T-helper 1 cell treated with Interleukin-12 subunit alpha and Interleukin-12 subunit beta and Interleukin-4 antibody, amounts not matched to agents 30 ng/mL and 1 ng/mL, for 36 hours (primary cell): Measurements from ENCODE around the gene DUSP8. TPM values are rescaled to one million over a fixed set of nuclear protein-coding genes. Genes with fewer than 3 reads are reported as not detected.

Experiments
- intact Hi-C: fragments of 100-400 bp; cut with micrococcal nuclease; formaldehyde crosslinking; loops from one replicate; pipeline ENCODE4 v1.15.1; 2024
- total RNA-seq: library from RNA; stranded (reverse); gene quantifications from 2 replicates; pipeline ENCODE4 v1.2.3, GENCODE V29; 2022

The DUSP8 gene
- total RNA-seq, 1 donor from 2014 or later: 1.3 TPM

GRCh38 chr11:1536065-1536843, 35.8 kb downstream of the DUSP8 start:
- intact Hi-C loops: no loop called here

- intact Hi-C loops: no loop called here
Observed at GRCh38 chr11:1534682-1535081, 37.4 kb downstream of the DUSP8 start.

GRCh38 chr11:1534171-1534570, 37.9 kb downstream of the DUSP8 start:
- intact Hi-C loops: no loop called here

DNA sequence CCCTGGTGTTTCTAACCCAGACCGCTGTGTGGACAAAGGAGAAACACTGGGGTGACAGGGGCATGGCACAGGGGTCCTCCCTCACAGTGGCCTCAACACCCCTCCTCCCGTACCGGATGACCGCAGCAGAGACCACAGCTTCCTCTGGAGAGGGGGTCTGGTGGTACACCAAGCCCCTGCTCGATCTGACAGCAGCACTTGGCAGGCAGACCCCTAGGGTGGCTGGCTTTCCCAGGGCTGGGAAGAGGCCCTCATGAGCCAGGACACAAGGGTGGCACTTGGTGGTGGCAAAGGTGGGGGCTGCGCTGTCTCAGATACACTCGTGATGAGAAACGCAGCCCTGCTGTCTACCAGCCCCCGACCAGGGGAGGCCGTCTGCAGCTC, 38.7 kb downstream of the DUSP8 start:
- intact Hi-C loops: no loop called here

DNA sequence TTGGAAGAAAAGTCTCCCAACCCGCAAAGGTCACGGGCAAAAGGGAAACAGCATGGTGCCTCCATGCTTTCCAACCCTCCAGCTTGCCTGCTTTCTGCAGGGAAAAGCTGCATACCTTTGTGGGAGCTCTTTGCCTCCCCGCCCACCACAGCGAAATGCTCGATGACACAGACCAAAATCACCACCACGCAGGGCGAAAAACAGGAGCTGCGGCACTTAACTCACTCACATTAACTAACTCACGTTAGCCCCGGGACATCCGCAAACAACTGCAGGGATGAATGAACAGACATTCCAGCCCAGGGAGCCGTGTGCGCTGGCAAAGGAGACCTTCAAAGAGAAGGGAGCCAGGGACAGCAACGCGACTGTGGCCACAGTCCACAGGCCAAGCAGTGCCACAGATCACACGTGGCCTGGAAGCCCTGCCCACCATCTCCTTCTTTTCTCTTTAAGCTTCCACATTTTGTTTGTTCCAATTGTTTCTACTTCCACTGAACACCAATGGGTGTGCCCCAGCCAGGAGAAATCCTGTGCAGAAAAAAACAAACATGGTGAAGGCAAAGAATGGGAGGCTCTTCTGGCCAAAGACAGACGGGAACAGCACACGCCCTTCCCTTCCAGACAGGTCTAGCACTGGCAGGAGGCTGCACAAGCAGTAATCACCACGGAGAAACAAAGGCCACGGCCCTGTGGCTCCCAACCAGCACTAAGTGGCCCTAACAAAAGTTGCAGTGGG, 39.3 kb downstream of the DUSP8 start:
- intact Hi-C loops: no loop called here

GRCh38 chr11:1532014-1532586, 40.0 kb downstream of the DUSP8 start:
- intact Hi-C loops: no loop called here

- intact Hi-C loops: no loop called here
Observed at GRCh38 chr11:1531449-1532013, 40.5 kb downstream of the DUSP8 start.

GRCh38 chr11:1530686-1531448, 41.2 kb downstream of the DUSP8 start:
- intact Hi-C loops: no loop called here

GRCh38 chr11:1529774-1530173, 42.3 kb downstream of the DUSP8 start:
- intact Hi-C loops: no loop called here

DNA sequence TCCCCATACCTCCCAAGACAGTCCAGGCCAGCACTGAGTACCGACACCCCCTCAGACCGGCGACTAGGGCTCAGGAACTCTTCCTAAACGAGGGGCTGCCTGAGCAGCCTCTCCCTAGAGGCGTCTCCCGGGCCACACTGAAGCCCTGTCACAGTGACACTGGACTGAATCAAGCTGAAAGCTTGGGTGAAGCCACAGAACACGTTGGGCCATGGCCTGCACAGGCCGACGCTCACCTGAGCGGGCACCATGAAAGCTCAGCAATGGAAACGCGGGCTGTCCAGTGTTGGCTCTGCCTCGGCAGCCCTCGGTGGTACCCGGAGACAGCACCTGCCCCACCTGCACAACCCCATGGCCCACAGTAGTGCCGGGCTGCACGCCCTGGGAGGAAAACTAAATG, 42.8 kb downstream of the DUSP8 start:
- intact Hi-C loops: no loop called here

DNA sequence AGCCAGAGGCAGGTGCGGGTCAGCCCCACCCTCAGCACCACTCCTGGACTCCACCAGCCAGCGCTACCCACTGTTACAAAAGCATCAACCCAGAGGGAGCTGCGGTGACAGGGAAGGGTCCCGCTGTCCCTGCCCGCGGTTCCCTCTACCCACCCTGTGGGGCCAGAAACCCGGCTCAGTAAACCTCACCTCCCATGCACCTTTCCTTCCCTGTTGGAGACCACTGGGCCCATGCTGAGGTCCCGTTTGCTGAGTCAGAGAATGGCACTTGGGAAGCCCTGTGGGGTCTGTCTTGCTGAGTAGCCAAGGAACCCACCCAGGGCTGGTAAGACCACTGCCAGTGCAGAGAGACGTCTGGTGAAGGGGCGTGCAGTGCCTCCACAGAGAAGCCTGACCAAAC, 43.4 kb downstream of the DUSP8 start:
- intact Hi-C loops: no loop called here

DNA sequence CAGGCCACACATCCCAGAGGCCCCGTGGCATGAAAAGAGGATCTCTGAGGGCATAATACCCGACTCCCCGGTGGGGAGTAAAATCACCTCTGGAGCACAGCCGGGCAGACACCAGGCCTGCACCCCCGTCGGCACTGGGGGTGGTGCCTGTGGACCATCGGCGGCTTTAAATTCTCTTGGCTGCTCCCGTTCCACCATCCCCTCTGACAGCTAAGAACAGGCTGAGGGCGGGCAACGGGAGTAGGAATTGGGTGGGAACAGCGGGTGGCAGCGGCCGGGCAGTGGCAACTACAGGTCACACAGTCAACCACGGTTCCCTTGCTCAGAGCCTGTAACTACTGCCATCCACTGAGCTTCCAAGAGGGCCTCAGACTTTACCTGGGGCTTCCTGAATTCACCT, 45.3 kb downstream of the DUSP8 start:
- intact Hi-C loops: no loop called here

GRCh38 chr11:1523779-1524178, 48.3 kb downstream of the DUSP8 start:
- intact Hi-C loops: no loop called here

DNA sequence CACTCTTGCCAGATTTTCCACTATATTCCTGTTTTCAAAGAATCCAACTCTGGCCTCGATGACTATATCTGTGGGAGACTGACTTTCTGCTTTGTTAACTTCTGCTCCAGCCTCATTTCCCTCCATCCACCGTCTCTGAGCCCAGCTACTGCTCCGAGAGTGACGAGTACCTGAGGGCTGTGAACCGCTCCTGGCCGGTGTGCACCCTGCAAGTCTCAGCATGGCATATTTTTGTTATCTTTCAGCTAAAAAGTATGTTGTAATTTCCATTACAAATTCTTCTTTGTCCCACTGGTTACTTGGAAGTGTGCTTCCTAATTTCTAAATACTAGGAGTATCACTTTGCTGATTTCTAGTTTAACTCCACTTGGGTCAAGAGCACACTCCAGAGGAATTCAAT, 49.0 kb downstream of the DUSP8 start:
- intact Hi-C loops: no loop called here

GRCh38 chr11:1522081-1522424, 50.0 kb downstream of the DUSP8 start:
- intact Hi-C loops: no loop called here

DNA sequence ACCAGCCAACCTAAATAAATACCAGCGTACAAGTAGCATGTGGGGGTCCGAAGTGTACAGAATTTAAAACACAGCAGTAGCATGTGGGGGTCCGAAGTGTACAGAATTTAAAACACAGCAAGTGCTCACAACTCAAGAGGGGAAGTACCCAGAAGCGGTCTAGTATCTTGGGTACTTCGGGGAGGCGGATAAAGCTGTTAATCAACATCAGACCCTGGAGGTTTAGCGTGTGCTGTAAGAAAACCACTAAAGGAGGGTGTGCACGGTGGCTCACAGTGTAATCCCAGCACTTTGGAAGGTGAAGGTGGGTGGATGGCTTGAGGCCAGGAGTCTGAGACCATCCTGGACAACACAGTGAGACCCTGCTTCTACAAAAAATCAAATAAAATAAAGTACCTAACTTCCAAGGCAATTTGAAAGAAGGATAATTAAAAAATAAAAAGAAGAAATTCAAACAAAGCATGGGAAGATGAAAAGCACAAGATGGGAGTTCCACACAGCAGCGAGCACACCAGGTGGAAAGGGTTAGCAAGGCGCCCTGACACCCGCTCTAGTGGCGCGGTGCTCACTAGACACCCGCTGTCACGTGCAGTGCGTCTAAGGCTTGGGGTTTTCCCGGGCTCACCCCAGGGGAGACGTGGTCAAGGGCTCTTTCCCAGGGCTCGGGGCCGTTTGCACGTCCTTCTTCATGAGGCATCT, 50.5 kb downstream of the DUSP8 start:
- intact Hi-C loops: no loop called here

DNA sequence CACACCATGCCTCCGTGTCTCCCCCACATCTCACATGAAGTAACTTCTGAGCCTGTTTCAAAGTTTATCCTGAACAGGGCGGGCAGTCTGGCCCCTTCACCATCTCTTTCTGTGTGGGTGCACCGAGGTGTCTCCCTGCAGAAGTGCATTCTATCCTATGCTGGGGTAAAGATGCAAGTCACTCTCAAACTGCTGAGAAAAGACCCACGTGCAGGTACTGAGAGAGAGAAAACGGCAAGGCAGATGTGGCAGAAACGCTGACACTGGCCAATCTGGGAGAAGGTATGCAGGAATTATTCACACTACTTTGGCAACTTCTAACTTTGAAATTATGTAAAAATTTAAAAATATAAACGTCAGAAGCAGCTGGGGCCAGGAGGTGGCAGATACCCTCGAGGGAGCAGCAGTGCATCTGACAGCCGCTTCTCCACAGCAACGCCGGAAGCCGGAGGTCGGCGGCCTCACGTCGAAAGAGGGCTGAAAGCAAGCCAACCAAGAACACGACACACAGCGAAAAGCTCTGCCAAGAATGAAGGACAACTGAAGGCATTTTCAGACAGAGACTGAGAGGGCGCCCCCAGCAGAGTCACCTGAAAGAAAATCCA, 51.3 kb downstream of the DUSP8 start:
- intact Hi-C loops: no loop called here

DNA sequence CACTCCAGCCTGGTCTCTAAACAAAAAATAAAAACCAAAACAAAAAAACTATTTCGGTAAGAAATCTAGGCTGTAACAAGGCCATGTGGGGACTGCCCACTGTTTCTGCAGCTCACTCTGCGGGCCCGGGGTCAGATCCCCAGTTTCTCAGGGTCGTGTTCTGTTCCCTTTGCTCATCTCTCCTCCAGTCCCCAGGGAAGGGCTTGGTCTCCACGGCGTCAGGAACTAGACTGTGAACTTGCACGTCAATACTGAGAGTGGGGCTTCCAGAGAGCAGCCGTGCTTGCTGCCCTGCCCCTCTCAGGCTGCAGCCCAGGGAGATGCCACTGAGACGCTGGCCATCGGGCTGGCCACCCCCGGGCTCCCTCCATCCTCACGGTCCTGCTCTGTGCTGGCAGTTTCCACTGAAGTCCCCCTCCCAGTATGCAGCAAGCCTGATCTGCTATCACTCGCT, 51.8 kb downstream of the DUSP8 start:
- intact Hi-C loops: no loop called here

- intact Hi-C loops: no loop called here
Observed at GRCh38 chr11:1519028-1520010, 52.8 kb downstream of the DUSP8 start.
